ENCODE results near the gene FOXS1.

DNA sequence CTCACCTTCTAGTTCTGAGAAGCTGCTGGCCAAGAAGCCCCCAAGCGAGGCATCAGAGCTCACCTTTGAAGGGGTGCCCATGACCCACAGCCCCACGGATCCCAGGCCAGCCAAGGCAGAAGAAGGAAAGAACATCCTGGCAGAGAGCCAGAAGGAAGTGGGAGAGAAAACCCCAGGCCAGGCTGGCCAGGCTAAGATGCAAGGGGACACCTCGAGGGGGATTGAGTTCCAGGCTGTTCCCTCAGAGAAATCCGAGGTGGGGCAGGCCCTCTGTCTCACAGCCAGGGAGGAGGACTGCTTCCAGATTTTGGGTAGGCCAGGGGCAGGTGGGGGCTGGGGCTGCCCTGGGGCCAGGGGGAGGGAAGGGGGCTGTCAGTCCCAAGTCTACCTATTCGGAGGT, 24.0 kb downstream of the FOXS1 start:
- TF ChIP-seq, protein P1, sequence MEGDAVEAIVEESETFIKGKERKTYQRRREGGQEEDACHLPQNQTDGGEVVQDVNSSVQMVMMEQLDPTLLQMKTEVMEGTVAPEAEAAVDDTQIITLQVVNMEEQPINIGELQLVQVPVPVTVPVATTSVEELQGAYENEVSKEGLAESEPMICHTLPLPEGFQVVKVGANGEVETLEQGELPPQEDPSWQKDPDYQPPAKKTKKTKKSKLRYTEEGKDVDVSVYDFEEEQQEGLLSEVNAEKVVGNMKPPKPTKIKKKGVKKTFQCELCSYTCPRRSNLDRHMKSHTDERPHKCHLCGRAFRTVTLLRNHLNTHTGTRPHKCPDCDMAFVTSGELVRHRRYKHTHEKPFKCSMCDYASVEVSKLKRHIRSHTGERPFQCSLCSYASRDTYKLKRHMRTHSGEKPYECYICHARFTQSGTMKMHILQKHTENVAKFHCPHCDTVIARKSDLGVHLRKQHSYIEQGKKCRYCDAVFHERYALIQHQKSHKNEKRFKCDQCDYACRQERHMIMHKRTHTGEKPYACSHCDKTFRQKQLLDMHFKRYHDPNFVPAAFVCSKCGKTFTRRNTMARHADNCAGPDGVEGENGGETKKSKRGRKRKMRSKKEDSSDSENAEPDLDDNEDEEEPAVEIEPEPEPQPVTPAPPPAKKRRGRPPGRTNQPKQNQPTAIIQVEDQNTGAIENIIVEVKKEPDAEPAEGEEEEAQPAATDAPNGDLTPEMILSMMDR (conservative IDR thresholded peaks at IDR 0.05; ENCODE audit: low read depth, low read length): no peak
- TF ChIP-seq EZH2phosphoT487 (IDR thresholded peaks at IDR 0.05; ENCODE audit: borderline replicate concordance, low read length): no peak
- TF ChIP-seq EZH2 (IDR thresholded peaks at IDR 0.05; ENCODE audit: low read length, unreplicated experiment): no peak
